Activated CD4-positive, alpha-beta T cell treated with anti-CD3 and anti-CD28 coated beads, Interleukin-2, amount 50 U/mL, for 4 hours (primary cell): ENCODE results near the gene MICOS13.
"Not testable (repeated sequence)": the region's sequence is repeated elsewhere in the genome, so short reads cannot be mapped to it uniquely, and the experiment has no call there.

Experiments
- DNase-seq, 2 experiments: peaks; one replicate each; pipeline ENCODE4 v3.0.0-alpha.2; 2020

The MICOS13 gene

DNA sequence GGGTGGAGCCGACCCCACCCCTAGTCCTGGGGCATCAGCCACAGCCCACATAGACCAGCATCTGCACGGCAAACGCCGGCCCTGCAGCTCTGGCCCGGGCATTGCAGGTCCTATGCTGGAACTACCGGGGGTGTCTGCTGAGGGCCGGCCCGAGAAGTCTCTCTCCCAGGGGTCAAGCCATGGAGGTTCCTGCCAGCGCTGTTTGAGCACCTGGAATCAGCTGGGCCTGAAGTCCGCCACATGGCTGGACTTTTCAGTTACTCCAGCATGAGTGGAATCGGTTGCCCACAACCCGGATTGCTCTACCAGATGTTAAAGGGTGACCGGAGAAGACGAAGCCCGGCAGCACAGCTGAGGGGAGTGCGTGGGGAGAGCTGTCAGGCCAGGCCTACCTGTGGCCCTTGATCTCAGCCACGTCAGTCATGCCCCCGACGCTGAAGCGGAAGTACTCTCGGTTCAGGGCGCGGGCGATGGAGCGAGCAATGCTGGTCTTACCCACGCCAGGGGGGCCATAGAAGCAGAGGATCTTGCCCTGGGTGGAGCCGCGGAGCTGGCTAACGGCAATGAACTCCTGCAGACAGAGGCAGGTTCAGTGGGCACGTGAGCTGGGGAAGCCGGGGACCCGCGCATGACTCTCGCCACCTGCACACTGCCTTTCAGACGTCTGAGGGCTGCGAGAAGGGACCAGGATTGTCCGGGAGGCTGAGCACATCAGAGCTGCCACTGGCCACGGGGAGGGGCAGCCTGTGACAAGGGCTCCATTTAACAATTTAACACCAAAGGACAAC lies 18.5 kb upstream of the MICOS13 start:
- DNase-seq, result no peak

DNA sequence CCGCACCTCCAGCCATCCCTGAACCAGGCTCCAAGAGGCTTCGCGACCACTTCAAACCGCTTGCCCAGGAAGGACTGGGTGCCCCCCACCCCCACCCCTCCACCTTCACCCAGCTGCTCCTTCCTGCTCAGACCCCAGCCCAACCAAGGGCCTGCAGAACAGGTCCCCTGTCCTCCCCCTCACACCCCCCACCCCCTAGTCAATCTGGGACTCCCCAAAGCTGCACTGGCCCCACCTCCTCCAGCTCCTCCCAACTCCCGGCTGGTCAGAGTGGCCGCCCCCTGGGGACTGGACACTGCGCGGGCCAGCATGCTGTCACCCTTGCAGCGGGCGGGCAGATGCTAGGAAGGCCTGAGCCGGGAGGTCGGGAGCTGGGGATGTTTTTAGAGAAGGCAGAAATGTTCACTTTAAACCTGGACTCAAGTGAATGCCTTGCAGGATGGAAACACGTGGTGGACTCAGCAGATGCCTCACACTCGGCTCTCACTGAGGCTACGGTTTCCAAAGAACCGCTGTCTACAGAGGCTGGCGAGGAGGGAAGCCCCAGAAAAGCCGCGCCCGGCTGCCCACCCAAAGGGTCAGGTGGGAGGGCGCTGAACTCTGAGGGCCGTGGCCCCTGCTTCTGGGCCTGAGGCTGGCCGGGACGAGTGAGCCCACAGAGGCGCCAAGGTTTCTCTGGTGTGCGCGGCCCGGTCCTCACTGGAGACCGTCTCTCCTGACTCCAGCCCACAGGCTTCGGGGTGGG lies 17.7 kb upstream of the MICOS13 start:
- DNase-seq, result no peak

DNA sequence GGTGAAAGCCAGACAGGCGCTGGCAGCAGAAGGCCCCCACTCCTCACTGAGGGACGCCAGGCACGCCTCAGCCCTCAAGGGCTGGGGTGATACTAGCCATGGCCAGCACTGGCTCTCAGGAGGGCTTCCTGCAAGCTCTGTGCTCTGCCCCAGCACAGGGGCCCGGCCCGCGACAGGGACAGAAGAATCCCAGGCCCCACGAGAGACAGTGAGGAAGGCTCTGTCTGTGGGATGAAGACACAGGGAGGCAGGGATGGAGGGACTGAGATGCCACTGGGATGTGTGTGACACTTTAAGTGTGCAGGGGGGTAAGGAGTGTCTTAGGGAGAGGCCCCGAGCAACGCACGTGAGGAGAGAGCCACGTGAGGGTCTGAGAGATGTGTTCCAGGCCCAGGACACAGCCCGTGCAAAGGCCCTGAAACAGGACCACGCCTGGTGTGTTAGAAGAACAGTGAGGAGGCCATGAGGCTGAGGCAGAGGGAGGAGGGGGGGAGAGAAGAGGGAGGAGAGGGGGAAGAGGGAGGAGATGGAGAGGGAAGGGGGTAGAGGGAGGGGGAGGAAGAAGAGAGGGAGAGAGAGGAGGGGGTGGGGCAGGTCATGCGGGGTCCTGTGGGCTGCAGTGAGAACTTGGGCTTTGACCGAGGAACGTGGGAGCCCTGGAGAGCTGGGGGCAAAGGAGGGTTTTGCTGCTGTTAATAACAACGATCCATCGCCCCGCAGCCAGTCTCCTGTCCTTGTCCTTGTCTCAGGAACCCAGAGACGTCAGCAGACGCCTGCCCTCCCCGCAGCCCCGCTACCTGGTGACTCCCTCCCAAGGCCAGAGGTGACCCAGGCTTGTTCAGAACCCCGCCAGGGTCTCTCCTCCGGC lies 16.9 kb upstream of the MICOS13 start:
- DNase-seq, result no peak

DNA sequence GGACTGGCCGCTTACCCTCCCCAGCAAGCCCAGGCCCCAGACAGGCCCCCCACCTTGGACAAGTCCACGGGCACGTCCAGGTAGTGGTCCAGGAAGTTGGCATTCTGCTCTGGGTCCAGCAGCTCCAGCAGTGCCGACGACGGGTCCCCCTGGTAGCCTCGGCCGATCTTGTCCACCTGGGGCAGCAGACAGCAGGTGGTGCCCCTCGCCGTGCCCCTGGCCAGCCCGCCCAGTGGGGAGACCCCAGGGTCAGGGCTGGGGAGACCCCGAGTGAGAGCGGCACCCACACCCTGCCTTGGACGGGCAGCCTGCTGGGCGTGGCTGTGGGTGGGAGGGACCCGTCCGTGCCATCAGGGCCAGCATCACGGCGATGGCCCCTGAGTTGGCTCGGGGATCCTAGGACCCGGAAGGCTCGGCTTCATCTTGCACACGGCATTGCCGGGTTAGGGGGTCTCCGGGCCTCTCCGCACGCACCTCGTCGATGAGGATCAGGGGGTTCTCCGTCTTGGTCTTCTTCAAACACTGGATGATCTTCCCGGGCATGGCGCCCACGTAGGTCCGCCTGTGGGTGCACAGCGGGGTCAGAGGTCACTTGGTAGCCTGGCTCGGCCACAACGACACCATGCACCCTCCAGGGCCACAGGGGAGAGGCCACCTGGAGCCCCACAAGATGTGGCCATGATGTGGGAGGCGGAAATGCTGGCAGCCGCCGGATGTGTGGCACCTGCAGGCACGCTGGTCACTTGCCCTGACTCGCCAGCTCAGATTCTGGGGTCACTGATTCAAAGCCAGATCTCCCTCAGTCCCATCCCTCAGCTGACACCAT lies 16.1 kb upstream of the MICOS13 start:
- no peak for DNase-seq

DNA sequence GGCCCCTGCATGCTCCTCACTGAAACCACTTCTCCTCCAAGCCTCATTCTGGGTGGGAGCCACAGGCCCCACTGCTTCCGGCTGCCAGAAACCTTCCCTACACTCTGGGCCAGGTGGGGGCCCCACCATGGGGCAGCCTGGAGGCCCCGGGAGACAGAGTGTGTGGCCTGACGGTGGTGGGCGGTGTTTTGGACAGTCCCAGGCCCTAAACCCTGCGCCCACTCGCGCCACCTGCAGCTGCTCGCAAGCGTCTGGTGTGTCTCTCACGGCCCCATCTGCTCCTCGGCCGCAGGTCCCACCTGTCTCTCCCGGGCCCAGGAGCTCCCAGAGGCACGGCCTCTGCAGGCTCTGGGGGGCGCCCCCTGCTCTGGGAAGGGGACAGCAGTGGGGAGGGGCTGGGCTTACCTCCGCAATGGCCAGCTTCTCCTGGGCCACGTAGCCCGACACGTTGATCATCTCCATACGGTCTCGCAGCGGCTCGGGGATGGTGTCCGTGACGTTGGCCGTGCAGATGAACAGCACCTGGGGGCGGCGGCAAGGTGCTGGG lies 15.4 kb upstream of the MICOS13 start:
- DNase-seq, result no peak

DNA sequence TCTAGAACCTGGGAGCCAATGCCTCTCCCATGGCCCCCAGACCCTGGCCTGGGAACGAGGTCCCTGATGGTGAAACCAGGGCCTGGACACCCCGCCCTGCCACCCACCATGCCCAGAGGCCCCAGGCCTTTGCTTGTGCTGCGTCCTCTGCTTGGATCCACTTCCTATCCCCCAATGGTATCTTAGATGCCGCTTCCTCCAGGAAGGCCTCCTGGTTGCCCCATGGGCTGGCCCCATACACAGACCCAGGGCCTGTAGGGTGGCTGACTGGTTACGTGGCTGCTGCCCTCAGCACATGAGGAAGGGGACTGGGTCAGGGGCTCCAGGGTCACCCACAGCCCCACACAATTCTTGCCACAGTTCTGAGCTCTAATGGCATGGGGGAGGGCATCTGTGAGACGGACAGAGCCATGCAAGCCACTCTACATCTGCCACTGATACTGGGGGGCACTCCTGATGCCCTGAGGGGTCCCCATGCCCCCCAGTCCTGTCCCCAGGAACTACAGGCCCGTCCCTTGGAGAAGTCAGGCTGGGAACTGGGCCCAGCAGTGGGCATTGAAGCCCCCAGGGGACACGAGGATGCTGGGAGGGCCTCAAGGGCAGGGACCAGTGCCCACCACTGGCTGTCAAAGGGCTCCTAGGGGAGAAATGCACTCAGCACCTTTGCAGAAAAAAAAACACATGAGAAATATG lies 14.8 kb upstream of the MICOS13 start:
- DNase-seq, result no peak

DNA sequence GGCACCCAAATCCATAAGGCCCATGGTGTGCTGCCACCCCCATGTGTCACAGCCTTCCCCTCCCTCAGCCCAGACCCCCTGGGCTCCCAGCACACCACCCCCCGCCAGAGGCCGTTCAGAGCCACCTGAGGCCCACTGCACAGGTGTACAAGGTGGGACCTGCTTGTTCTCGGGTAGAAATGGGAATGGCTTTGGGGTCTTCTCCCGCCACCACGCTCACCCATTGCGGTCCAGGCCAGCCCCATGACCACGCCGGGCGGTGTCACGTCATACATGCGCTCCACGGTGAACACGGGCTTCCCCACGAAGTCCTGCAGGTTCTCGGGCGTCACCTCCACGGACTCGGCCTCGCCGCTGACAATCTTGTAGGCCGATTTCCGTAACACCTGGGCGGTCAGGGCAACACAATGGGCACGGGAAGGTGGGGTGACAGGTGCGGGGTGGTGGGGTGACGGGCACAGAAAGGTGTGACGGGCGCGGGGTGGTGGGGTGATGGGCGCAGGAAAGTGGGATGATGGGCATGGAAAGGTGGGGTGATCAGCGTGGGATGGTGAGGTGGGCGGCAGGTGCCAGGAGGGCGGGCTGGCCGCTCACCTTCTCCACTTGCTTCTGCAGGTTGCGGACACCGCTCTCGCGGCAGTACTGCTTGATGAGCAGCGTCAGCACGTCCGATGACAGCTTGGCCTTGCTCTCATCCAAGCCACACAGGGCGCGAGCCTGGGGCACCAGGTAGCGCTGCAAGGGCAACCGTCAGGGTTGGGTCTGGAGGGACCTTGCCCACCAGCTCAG lies 14.0 kb upstream of the MICOS13 start:
- DNase-seq, result no peak

DNA sequence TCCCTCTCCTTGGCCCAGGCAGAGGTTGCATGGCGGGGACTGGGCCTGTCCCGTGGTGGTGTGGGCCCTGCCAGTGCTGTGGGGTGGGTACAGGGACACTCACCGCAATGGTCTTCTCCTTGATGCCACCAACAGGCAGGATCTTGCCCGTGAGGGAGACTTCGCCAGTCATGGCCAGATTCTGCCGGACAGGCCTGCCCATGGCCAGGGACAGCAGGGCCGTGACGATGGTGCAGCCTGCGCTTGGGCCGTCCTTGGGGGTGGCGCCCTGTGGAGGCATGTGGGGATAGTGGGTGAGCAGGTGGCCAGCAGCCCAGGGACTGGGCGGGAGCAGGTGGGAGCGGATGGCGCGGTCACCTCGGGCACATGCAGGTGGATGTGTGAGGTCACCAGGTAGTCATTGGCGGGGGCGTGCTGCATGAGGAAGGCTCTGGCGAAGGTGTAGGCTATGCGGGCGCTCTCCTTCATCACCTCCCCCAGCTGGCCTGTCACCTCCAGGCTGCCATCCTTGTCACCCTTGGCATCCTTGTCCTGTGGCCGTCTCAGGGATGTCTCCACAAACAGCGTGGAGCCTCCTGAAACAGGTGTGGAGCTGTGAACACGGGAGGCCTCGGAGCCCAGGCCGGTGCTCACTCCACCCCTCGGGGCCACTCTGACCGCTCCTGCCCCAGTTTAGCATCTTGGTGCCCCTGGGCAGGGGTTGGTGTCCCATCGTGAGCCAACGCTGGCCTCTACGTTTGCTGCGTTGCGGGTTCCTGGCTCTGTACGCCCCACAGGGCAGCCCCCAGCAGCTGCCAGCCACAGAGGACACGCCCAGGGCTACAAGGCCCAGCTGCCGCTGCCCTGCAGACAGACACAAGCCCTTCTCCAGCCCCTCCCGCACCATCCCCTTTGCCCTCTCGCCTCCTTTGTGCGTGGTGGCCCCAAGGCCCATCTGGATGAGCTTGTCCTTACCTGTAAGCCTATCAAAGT lies 13.2 kb upstream of the MICOS13 start:
- DNase-seq, result no peak

DNA sequence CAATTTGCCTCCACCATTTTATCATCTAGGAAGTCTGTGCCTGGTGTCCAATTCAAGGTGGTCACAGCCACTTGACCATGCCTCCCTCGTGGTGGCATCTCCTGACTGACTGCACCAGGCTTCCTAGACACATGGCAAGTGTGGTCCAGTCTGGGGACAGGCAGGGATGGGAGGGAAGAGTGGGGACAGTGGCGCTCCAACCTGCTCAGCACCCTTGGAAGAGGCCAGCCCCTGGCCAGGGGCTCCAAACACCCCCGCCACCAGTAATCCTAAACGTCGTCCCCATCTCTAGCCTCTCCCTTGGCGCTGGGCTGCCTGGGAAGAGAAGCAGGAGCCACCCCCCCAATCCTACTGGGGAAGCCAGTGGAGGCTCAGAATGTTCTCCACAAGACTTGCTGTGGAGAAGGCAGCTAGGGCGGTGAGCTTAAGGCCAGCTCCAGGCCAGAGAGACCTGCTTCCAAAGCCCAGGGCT lies 12.4 kb upstream of the MICOS13 start:
- no peak for DNase-seq

DNA sequence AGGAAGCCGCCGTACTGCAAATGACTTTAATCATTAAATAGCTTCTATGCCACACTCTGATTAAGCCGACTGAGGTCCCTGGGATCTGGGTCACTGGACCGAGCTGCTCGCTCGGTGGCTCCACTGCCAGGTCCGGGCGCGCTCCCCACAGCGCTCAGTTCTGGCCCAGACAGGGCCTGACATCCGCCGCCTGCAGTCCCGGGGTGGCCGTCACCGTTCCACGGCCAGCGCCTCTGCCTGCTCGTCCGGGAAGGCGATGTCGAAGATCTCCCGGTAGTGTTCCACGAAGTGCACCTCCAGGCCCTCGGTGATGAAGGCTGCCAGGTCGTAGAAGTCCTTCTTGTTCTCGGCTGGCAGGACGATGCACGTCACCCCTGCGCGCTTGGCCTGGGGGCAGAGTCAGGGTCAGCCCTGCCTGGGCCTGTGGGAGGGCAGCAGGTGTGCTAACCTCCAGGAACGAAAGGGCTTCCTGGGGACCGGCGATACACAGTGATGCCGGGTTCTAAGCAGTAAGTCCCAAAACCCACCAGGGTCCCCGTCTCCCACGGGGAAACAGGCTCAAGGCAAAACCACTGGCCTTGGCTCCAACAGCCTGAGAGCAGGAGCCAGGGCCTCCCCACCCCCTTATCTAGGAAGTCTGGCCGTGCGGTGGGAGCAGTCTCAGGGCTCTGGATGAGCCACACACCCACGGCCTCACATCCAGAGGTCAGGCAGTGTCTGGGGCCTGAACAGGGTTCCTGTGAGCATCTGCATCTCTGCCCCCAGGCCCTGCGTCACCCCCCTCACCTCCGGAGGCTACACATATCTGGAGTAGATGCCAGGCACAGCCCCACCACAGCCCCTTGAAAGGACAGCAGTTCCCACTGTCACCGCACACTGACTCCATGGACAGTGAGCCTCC lies 11.8 kb upstream of the MICOS13 start:
- DNase-seq, result no peak

DNA sequence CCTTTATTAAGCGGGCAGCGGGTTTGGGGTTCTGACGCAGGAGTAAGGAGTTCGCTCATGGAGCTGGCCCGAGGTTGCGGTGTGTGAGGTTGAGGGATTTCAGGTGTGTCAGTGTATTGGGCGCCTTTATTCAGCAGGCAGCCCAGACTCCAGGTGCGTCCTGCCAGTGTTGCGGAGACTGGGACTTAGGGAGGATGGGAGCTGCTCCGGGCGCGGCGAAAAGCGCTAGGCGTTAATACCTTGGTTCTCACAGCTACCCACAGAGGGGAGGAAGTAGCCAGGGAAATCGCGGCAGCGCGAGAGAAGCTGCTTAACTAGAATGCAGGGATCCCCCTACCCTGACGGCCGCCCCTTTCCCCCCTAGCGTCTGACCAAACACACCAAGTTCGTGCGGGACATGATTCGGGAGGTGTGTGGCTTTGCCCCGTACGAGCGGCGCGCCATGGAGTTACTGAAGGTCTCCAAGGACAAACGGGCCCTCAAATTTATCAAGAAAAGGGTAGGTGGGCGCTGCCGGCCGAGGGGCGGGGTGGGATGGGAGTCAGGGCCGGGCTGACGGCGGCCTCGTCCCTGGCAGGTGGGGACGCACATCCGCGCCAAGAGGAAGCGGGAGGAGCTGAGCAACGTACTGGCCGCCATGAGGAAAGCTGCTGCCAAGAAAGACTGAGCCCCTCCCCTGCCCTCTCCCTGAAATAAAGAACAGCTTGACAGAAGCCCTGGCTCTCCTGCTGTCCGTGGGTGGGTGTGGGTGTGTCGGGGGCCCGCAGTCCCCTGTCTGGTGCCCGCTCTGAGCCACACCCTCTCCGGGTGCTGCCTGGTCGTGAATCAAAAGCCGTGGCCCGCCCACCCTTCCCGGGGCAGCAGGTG lies 10.9 kb upstream of the MICOS13 start:
- peak; percentile 61 to 71 for DNase-seq

DNA sequence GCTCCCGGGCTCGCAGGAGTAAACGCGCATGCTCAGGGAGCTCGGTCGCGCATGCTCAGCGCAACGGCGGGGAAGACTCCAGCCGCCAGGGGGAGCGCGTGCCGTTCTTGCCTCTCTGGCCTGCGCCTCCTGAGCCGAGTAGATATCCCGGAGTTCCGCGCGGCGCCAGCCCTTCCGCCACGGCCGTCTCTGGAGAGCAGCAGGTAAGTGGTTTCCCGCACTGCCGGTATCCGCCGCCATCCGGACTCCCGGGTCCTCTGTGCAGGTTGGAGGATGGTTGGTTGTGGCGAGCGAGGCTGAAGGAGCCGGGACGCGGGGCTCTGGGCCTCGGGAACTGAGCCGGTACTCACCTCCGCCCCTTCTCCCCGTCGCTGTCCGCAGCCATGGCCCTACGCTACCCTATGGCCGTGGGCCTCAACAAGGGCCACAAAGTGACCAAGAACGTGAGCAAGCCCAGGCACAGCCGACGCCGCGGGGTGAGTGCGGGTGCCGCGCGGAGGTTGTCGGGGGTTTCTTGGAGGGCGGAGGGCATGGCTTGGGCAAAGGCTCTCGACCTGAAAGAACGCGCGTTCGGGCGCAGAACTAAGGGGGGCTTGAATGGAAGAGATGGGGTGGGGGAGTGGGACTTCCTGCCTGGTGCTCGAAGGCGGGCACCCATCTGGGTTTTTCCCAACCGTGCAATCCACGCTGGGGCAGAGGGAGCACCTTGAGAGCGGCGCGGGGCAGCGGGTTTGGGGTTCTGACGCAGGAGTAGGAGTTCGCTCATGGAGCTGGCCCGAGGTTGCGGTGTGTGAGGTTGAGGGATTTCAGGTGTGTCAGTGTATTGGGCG lies 10.0 kb upstream of the MICOS13 start, which contains the start of gene RPL36:
RPL36 (plus strand) TSS at position 171 of the 830 bp plus-strand sequence; CDS start at position 384, 213 bp downstream.
- DNase-seq, result peak; percentile 98 to 99

DNA sequence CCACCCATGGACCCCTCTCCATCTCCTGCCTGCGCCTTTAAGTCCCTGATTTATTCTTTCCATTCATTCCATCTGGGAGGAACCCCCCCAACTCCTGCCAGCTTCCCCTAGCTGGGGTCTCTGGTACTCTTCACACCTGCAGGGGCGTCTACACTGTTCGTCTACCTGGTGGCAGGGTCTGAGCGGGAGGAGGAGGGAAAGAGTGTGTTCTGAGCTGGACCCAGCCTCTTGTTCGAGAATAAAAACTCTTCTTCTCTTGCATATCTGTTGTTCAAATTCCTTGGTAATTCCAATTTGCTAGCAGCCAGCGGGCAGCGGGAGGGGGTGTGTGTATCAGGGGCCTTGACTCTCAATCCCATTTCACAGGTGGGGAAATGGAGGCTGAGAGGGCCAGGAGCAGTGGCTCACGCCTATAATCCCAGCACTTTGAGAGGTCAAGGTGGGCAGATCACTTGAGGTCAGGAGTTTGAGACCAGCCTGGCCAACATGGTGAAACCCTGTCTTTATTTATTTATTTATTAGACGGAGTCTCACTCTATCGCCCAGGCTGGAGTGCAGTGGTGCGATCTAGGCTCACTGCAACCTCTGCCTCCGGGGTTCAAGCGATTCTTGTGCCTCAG lies 8.1 kb upstream of the MICOS13 start:
- DNase-seq, result not testable (repeated sequence)

DNA sequence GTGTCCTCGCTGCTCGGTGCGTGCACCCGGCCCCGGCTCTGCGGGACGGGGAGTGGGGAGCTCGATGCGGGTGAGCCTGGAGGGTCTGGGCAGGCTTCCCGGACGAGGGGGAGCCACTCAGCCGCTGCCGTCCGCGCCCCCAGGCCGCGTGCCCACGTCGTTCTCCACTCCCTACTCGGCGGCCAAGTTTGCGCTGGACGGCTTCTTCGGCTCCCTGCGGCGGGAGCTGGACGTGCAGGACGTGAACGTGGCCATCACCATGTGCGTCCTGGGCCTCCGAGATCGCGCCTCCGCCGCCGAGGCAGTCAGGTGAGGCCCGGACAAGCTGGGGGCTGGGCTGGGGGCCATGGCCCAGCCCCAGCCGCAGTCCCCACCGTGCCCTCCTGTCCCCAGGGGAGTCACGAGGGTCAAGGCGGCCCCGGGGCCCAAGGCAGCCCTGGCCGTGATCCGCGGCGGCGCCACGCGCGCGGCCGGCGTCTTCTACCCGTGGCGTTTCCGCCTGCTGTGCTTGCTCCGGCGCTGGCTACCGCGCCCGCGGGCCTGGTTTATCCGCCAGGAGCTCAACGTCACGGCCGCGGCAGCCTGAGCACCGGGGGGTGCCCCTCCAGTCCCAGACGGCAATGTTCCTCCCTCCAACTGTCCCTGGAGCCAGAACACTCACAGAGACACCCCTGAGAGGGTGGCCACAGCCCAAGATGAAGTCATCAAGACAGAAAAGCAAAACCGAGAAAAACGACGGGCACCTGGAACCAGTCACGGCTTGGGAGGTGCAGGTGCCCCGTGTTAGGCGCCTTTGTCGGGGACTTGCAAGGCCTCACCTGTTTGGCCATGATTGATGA lies 7.3 kb upstream of the MICOS13 start:
- DNase-seq, result no peak
